Measurements from ENCODE around the gene KDELR3. TPM values are rescaled to one million over a fixed set of nuclear protein-coding genes. Genes with fewer than 3 reads are reported as not detected.

KDELR3 gene
- polyA plus RNA-seq, 1 donor: 11.0 TPM

GRCh38 chr22:38510416-38510970 lies 42.6 kb downstream of the KDELR3 start:
- DNase-seq: no peak

- DNase-seq: no peak
Measured at GRCh38 chr22:38513063-38513462, 45.2 kb downstream of the KDELR3 start.

GRCh38 chr22:38518620-38519019 lies 50.7 kb downstream of the KDELR3 start:
- no peak for DNase-seq

GRCh38 chr22:38519453-38520250 lies 51.8 kb downstream of the KDELR3 start:
- no peak for DNase-seq

GRCh38 chr22:38523029-38523428 lies 55.1 kb downstream of the KDELR3 start:
- DNase-seq: no peak

- no peak for DNase-seq
Measured at GRCh38 chr22:38523479-38523878, 55.6 kb downstream of the KDELR3 start.

- DNase-seq: no peak
Measured at GRCh38 chr22:38524429-38524828, 56.5 kb downstream of the KDELR3 start.

- no peak for DNase-seq
Measured at GRCh38 chr22:38531251-38531938, 63.5 kb downstream of the KDELR3 start.

Other genes starting within 250 kb of the KDELR3 start
- gene TMEM184B, start 195.1 kb upstream of the KDELR3 start, polyA plus RNA-seq (ENCODE audit: insufficient read length): 44.1 TPM
- gene CSNK1E, start 150.7 kb upstream of the KDELR3 start, polyA plus RNA-seq (ENCODE audit: insufficient read length): 150 TPM
- 0.18 TPM for gene KCNJ4, start 12.9 kb upstream of the KDELR3 start, polyA plus RNA-seq (ENCODE audit: insufficient read length)
- 1,227 TPM for gene DDX17, start 38.2 kb downstream of the KDELR3 start, polyA plus RNA-seq (ENCODE audit: insufficient read length)
- gene DMC1, start 102.1 kb downstream of the KDELR3 start, polyA plus RNA-seq (ENCODE audit: insufficient read length): 8.1 TPM
- gene FAM227A, start 188.3 kb downstream of the KDELR3 start, polyA plus RNA-seq (ENCODE audit: insufficient read length): 12.0 TPM
- gene CBY1, start 188.5 kb downstream of the KDELR3 start, polyA plus RNA-seq (ENCODE audit: insufficient read length): 59.4 TPM
- gene TOMM22, start 213.9 kb downstream of the KDELR3 start, polyA plus RNA-seq (ENCODE audit: insufficient read length): 101 TPM
- gene JOSD1, start 232.8 kb downstream of the KDELR3 start, polyA plus RNA-seq (ENCODE audit: insufficient read length): 44.8 TPM
- gene GTPBP1, start 237.8 kb downstream of the KDELR3 start, polyA plus RNA-seq (ENCODE audit: insufficient read length): 53.6 TPM

Data from left kidney (tissue), 2 donors.